Occipital lobe (tissue), 2 donors: ENCODE data around the gene MYBPC1. TPM values are rescaled to one million over a fixed set of nuclear protein-coding genes. Genes with fewer than 3 reads are reported as not detected.

Experiments
- DNase-seq: peaks from one replicate; lab custom pipeline; 2025; lab: John Stamatoyannopoulos, UW
- total RNA-seq: library from RNA; depleted of rRNA; stranded (reverse); fragments of >200 nt; gene quantifications from one replicate; pipeline ENCODE4 v1.2.3, GENCODE V29; 2014

MYBPC1 gene
- total RNA-seq, 1 donor from 2014 or later: 2.0 TPM

DNA sequence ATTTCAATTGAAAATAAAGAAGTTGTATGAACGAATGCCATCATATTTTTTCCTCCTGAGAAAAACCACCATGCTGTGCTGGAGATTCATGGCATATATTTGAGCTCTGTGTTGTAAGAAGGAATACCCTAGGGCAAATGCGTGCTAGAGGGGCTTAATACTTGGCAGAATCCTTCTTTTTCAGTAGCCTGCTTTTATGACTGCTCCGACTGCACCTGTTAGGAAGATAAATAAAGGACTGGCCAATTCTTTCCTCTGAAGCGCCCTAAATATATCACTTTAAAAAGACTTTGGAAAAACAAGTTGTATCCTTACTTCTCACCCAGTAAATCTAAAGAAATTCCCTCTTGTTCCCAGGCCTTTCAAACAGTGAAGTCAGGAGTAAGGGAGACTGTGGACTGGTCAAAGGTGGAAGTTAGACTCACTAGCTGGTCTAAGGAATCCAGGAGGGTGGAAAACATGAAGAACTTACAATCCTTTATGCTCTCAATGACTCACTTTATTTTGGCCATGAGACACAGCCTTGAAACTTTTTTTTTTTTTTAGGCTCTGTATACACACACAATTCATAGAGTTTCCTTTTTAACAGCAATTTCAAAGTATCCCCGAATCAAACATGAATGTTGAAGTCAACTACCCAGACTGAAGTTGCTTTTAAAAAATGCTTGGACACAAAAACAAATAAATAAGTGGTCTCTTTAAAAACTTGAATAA lies 5.2 kb downstream of the MYBPC1 start:
- no peak for DNase-seq

DNA sequence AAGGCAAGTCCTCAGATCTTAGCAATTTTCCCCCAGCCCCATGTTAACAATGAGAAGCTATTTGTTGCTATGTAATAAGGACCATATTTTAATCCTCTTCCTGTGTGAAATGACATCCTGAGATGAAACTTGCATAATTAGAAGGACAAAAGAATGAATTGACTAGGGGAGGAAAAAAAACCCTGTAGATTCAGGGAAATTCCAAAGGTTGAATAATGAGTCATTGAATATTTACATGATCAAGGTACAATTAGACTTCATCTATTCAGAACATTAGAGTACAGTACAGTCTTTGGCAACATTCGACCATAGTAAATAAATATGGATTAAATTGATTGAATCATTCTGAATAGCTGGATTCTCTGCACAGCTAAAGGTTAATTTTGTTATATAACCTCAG lies 9.4 kb downstream of the MYBPC1 start:
- DNase-seq: no peak

DNA sequence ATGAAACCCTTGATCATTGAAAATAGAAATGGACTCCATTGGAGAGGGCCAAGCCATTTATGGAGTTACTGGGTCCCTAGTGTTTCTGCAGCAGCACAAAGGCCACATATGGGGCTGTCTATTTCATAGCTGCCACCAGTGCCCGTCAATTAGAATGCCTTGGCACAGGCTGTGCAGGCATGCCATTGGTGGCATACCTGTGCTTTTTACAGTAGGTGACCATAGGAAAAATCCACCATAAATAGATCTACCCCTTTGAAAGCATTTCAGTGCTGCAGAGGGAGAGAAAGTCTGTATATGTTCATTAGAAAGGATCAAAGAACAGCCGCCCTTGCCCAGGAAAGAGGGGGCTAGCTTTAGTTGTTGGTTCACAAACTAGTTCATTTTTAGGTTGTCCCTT lies 13.1 kb downstream of the MYBPC1 start:
- no peak for DNase-seq

DNA sequence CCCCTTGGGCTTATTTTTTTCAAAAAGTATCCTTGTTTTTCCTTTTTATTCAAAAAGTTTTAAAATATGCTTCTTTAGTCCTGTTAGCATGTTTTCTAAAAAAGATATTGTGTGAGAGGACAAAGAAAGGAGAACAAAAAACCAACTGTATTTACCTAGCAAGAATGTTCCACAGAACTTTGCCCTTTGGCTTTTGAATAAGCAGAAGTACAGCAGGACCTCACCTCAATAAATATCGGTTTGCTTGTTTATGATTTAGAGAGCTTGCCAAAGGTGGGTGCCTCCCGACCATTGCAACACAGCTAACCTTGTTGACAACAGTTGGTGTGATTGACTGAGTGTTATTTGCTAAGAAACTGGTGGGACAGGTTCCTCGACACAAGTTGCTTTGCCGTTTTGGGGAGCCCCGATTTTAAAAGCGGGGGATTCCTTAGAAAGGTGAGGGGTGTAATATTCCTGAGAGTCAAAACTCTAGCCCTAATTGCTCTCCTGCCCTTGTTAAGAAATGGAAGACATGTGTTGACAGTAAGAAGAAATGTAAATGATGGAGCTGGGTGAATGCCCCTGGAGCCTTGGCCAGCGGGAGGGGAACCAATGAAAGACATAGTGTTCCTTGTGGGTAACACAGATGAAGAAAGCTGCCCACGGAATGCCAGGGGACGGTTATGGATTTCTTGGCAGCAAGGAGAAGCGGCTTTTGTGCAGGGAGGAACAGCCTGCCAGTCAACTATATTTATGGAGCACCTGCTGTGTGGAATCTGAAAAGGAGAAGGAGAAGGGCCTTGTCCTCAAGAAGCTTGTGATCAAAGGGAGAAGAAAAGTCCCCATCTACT lies 13.7 kb downstream of the MYBPC1 start:
- DNase-seq: no peak

DNA sequence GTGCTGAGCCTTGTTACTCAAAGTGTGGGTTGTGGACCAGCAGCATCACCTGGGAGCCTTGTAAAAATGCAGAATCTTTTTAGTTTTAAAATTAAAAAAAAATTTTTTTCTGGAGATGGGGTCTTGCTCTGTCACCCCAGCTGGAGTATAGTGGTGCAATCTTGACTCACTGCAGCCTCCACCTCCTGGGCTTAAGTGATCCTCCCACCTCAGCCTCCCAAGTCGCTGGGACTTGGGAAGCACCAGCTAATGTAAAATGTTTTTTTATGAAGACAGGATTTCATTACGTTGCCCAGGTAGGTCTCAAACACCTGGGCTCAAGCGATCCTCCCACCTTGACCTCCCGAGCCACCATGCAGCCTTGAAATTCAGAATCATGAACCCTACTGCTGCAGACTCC lies 14.4 kb downstream of the MYBPC1 start:
- DNase-seq: no peak

DNA sequence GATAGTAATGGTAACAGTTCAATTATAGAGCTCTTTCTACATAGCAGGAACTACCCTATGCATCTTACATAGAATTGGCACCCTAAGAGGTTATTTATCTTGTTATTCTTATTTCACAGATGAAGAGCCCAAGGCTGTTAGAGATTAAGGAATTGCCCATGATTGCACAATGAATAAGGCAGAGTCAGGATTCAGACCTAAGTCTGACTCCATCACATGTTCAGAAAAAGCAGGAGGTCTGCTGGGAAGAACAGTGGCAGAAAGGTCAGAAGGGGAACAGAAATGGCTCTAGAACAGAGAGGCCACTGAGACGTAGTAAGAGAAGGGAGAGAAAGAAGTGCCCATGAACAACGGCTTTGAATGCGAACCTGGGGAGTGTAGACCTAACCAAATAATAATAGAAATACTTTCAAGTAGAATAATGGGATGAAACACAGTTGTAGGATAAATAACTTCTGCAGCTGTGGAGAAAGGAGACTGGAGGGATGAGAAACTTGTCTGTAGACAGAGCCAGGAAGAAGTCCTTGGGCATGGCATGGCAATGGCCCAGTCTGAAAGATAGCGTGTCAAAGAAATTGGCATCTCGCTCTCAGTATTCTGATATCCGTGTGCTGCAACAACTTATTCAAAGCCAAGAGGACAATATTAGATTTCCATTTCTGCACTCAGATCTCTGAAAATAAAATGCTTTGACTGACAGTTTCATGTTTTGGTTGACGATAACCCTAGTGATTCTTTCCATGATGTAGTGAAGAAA lies 17.6 kb downstream of the MYBPC1 start:
- no peak for DNase-seq

DNA sequence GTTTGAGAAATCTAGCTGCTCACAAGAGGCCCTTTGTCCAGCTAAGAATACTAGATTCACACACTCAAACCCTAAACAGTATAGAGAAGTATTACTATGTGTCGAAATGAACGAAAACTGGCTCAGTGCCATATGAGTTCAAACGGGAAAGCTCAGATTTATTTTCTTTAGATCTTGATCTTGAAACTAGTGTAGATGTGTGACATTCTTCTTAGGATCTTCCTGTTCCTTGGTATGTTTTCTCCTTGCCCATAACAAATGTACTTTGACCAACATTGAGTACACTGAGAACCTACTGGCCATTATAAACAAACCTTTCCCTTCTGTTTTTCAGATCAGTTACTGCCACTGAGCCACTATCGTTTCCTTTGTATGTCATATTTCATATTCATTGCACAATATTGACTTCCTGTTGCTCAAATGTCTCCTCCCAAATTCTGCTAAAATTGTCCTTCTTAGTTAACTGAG lies 21.3 kb downstream of the MYBPC1 start:
- DNase-seq: no peak

DNA sequence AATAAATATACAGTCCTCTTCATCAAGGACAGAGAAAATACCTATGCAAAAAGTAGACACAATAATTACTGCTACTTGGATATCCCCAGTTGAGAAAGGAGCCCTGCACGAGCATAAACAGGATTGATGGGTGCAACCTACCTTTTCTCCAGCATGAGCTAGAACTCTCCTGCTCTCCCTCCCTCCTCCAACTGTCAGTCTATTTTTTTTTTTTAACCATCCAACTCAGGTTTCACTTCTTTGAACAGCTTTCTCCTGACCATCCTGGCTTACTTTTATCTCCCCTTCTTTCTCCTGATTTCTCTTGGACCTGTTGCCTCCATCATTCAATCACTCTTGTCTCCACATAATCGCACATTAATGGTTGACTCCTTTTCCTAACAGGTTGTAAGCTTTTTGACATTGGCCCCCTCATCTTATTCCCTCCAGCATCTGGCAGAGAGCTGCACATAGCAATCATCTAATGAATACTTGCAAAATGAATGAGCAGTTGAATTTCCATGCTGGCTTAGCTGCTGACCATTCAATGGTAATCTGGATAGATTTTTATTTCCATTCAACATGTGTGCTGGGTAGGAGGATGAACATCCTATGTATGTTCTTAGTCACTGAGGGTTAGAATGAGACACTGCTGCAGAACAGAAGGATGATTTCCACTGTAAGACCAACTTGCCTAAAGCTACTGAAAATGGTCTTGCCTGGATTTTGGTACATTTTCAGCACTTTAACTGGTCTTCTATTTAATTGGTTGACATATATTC lies 24.4 kb downstream of the MYBPC1 start:
- no peak for DNase-seq

DNA sequence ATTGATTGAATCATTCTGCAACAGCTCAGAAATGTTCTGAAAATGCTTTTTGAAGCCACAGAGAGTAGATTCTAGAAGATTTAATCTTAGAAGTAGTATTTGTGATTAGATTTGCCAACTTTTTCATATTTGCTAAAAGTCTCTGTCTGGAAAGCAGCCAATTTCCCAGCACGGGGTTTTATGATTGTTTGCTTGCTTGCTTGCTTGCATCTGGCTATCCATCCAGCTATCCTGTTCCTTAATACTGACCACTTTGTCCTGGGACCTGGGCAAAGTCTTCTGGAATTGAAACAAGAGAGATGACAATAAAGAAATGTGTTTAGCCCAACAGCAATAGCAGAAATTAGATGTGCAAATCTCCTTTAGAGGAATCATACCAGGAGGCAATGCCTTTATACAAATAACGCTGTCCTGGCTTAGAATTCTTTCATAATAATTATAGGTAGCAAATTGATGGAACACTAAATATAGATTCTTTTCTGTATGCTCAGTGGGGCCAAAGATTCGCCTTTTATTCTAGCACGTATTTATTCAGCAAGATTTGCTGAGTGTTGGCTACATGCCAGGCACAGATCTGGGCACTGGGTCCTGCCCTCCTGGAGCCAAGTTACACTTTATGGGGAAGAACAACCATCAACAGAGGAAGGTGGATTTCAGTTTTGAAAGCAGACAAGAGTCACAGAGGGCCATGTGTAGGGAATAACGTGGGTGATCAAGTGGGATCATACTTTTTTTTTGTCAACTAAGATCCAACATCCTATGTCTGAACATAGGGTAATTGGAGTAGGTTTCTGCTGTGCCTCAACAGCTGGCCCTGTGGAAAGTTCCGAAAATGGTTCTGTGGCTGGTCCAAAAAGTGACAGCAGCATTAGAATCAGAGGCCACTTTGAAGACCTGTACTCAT lies 25.3 kb downstream of the MYBPC1 start:
- no peak for DNase-seq

DNA sequence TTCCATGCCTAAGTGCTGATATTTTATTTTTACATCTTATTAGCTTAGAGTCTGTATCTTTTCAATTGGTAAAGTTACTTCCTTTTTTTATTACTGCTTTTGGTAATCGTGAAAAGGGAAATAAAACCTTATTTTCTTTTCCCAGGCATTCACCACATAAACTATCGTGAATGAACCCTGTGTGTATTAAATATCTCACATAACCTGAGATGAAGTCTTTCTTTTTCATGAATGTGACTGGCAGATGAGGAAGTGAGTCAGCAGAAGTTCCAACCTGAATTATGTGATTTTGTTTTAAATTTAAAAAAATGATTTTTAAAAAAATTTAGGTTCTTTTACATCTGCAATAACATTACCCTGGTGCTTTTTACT lies 26.0 kb downstream of the MYBPC1 start:
- DNase-seq: no peak

DNA sequence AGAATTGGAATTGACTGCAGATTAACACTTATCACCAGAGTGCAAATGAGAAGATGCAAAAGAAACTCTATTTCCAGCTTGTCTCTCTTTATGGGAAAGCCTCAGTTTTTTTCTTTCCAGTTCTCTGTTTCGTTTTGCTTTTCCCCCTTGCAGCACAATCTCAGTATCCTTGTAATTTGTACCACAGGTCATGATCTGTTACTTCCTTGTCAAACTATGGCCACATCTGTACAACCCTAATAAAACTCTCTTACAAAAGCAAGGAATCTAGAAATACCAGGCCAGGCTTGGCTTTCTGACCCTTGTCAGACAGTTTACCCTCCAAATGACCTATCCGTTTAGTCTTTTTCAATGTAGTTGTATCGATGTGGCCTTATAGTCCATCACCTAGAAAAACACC lies 33.9 kb downstream of the MYBPC1 start:
- no peak for DNase-seq

DNA sequence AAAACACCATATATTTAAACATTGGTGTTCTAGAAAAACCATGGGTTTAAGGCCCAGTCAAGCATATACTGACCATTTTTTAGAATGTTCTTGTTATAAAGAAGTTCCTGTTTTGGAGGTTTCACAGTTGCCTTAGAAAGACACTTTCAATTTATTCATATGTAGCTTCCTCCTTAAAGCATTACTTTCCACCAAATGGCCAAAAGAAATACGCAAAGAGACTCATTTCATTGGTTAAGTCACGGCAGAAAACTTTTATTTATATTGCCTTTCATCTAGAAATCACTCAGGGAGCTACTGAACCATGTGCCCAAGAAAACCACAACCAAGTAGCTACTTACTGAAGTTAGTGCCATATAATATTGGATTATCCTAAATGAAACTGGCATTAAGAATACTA lies 40.0 kb downstream of the MYBPC1 start:
- no peak for DNase-seq

DNA sequence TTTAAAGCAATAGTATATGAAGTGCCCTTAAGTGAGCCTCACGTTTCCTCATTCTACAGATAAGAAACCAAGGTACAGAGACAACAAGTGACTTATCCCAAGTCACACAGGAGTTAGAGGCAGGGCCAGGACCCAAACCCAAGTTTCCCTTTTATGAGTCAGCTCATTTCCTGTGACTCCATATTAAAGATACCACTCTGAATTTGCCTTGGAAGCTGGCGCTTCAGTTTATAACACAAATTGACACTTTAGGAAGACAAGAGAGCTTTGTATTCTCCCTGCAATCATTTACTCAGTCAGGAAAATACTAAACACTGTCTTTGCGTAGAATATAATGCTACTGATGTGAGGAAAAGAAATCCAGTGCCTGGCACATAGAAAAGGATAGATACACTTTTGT lies 43.2 kb downstream of the MYBPC1 start:
- DNase-seq: no peak

DNA sequence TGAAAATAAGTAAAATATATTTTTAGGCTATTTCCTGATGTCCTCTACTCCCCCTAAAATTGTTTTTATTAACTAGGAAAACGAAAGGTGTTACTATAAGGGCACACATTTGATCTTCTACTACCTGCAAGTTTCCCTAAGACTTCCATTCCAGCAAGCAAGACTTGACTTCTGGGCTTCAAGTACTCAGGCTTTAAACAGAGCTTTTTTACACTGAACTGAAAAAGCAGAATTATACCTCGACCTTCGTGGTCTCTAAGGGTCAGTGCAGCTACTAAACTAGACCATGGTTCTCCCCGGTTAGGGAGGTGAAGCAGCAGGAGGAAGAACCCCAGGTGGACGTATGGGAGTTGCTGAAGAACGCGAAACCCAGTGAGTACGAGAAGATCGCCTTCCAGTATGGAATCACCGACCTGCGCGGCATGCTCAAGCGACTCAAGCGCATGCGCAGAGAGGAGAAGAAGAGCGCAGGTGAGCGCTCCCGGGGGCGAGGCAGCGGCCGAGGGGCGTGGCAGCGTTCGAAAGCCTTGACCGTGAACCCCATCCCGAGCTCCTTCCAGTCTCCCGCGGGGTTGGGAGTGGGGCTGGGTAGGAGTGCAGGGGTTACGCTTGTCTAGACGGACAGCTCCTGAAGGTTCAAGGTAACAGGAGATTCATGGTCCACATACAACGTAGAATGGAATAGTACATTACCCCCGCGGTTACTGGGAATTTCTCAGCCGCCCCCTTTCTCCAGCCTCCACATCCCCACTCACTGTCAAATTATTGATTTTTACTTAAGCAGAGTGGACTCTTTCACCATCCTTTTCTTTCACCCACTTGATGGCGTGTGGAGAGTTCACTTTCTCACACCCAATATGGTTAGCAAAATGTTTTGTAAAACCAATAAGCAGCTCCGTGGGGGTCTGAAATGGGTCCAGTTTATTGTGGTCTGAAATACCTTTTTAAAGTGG lies 47.6 kb downstream of the MYBPC1 start:
- no peak for DNase-seq

DNA sequence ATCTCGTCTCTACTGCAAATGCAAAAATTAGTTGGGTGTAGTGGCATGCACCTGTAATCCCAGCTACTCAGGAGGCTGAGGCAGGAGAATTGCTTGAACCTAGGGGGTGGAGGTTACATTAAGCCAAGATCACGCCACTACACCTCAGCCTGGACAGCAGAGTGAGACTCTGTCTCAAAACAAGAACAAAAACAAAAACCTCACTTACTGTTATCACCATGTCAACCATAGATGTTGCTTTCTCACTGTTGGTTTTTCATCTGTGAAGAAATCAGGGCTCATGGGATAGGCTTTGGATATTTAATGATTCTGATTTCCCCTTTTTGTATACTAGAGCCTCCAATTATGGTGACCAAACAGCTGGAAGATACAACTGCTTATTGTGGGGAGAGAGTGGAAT lies 52.9 kb downstream of the MYBPC1 start:
- no peak for DNase-seq

DNA sequence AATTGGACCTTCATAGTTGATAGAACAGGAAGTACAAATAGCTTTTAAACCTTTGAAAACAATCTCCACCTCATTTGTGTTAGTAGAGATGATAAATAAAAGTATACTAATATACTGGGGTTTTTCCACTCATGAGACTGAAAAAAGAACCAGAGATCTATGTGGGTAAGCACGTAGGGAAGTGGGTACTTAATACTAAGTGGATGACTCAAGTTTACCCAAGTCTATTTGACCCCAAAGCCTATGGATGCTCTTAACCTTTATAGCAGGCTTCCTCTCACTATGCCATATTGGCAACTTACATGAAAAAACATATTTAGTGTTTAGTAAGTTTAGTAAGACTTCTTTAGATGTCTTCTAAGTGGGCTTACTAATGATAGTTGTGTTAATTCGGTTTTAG lies 53.4 kb downstream of the MYBPC1 start:
- no peak for DNase-seq

DNA sequence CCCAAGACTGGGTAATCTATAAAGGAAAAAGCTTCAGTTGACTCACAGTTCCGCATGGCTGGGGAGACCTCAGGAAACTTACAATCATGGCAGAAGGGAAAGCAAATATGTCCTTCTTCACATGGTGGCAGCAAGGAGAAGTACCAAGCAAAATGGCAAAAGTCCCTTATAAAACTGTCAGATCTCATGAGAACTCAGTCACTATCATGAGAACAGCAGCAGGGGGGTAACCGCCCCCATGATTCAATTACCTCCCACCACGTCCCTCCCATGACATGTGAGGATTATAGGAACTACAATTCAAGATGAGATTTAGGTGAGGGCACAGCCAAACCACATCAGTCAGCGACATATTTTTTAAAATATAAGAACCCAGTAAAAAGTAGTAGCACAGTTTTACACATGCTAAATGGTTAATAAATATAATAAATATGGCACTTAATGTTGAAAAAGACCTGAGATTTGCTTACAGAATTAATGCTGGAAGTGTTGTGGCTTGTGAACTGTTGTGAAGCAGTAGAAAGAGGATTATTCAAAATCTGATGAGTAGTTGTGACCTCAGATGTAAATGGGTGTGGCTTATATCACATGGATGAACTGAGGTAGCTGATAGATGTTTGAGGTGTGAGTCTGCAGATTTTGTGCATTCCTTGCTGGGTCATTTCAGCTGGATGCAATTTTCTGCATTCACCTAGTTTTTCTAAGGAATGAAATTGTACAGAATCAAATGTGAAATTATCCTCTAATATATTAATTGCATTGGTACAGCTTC lies 55.8 kb downstream of the MYBPC1 start:
- no peak for DNase-seq

DNA sequence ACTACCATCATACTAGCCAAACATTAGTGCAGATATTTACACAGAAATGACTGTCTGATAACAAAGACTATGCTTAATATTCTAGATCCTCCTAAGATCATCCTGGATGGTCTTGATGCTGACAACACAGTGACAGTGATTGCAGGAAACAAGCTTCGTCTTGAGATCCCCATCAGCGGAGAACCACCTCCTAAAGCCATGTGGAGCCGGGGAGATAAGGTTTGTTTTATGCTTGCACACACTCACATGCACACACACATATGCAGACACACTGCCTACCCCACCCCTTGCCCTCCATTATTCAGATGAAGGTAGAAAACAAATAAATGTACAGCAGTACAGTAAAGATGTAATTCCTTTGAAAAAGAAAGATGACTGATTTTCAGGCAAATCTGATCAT lies 58.3 kb downstream of the MYBPC1 start:
- no peak for DNase-seq

DNA sequence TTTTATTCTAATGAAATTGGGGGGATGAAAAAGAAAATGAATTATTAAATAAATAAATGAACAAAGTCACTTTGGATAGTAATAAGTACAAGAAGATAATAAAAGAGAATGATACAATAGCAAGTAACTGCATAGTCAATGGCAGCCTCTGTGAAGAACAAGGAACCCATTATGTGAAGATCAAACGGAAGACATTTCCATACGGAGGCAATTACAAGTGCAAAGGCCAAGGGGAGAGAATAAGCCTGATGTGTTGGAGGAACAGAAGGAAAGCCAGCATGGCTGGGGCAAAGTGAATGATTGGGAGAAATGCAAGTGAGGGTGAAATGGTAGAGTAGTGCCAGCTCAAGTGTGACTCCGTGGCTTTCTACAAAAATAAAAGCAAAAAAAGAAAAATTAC lies 58.7 kb downstream of the MYBPC1 start:
- DNase-seq: no peak
